Vagina (tissue), 2 donors: ENCODE data around the gene HPSE. TPM values are rescaled to one million over a fixed set of nuclear protein-coding genes. Genes with fewer than 3 reads are reported as not detected.

ENCODE experiments used
- DNase-seq, 2 donors: peaks; one replicate each; pipeline ENCODE4 v3.0.0-alpha.2; 2017; ENCODE audit errors: extremely low spot score in 2 of 2
- H3K27ac ChIP-seq: fragments of 200-600 bp; sonication (generic); one replicate; pipeline ENCODE4 v1.5.1; 2019
- H3K27me3 ChIP-seq: fragments of 200-600 bp; sonication (generic); one replicate; pipeline ENCODE4 v1.5.1; 2019
- H3K36me3 ChIP-seq, 2 donors: fragments of 200-600 bp; sonication (generic); one replicate each; pipeline ENCODE4 v1.5.1; 2017 to 2019
- H3K4me1 ChIP-seq: fragments of 200-600 bp; sonication (generic); one replicate; pipeline ENCODE4 v1.5.1; 2019
- H3K4me3 ChIP-seq, 2 donors: fragments of 200-600 bp; sonication (generic); 1 replicate in 1 of 2; 2 replicates in 1 of 2; pipeline ENCODE4 v1.5.1; 2016 to 2019
- H3K9me3 ChIP-seq: fragments of 200-600 bp; sonication (generic); one replicate; pipeline ENCODE4 v1.5.1; 2019
- CTCF ChIP-seq, 3 experiments: fragments of 450-650 bp in 2 of 3; fragments of 200-600 bp in 1 of 3; sonication (generic) in 1 of 3; IDR thresholded peaks; one replicate each; pipeline ENCODE4 v1.5.1; 2017 to 2019; ENCODE audit warnings: antibody characterized with exemption in 3 of 3, mild to moderate bottlenecking in 2 of 3, moderate library complexity in 2 of 3
- POLR2A ChIP-seq, 2 donors: fragments of 450-650 bp; IDR thresholded peaks; one replicate each; pipeline ENCODE4 v1.6.1; 2017; ENCODE audit warnings: antibody characterized with exemption in 2 of 2, mild to moderate bottlenecking in 2 of 2, moderate library complexity in 2 of 2
- POLR2AphosphoS5 ChIP-seq, 2 donors: sonication (generic); formaldehyde crosslinking; IDR thresholded peaks; one replicate each; pipeline ENCODE4 v1.9.0; 2017; ENCODE audit warnings: antibody characterized with exemption in 2 of 2, mild to moderate bottlenecking in 2 of 2, low read depth in 1 of 2; ENCODE audit not compliant: insufficient read depth in 1 of 2
- intact Hi-C: fragments of 100-400 bp; cut with DNase I; formaldehyde crosslinking; loops from one replicate; pipeline ENCODE4 v1.15.1; 2023
- total RNA-seq: library from RNA; depleted of rRNA; stranded (reverse); fragments of >200 nt; gene quantifications from one replicate; pipeline ENCODE4 v1.2.3, GENCODE V29; 2016

Gene HPSE
- total RNA-seq, 1 donor from 2014 or later: 1.7 TPM

- no peak overlapping the region for H3K4me3 ChIP-seq
- H3K9me3 ChIP-seq: no peaks in the 10 kb centered on the region
- TF ChIP-seq CTCF (IDR thresholded peaks at IDR 0.05) (no peak), POLR2AphosphoS5 (IDR thresholded peaks at IDR 0.05; ENCODE audit: insufficient read depth in 1 of 2, low read depth in 1 of 2) (no peak), POLR2A (IDR thresholded peaks at IDR 0.05) (no peak)
- no peaks in the 10 kb centered on the region for H3K27me3 ChIP-seq
- H3K4me1 ChIP-seq: peaks cover 35% of the 10 kb centered on the region
- H3K36me3 ChIP-seq: no peaks in the 10 kb centered on the region
- H3K27ac ChIP-seq: peak overlapping the region; percentile 67
- intact Hi-C loops: no loop called here
- DNase-seq: no peak
Measured at GRCh38 chr4:83258461-83258860, 76.2 kb downstream of the HPSE start.

- peaks cover 35% of the 10 kb centered on the region for H3K4me1 ChIP-seq
- no peak for DNase-seq
- no peaks in the 10 kb centered on the region for H3K36me3 ChIP-seq
- H3K4me3 ChIP-seq: no peak overlapping the region
- peak overlapping the region; percentile 67 for H3K27ac ChIP-seq
- TF ChIP-seq CTCF (IDR thresholded peaks at IDR 0.05) (no peak), POLR2AphosphoS5 (IDR thresholded peaks at IDR 0.05; ENCODE audit: insufficient read depth in 1 of 2, low read depth in 1 of 2) (no peak)
- no peaks in the 10 kb centered on the region for H3K9me3 ChIP-seq
- intact Hi-C loops: no loop called here
- H3K27me3 ChIP-seq: no peaks in the 10 kb centered on the region
Measured at GRCh38 chr4:83257811-83258210, 76.8 kb downstream of the HPSE start.

GRCh38 chr4:83255584-83255983, 79.1 kb downstream of the HPSE start:
- Histone ChIP-seq H3K4me1 (peaks cover 35% of the 10 kb centered on the region), H3K9me3 (no peaks in the 10 kb centered on the region), H3K4me3 (no peak overlapping the region), H3K27me3 (no peaks in the 10 kb centered on the region), H3K27ac (peak overlapping the region; percentile 0), H3K36me3 (no peaks in the 10 kb centered on the region)
- TF ChIP-seq CTCF (IDR thresholded peaks at IDR 0.05) (no peak), POLR2AphosphoS5 (IDR thresholded peaks at IDR 0.05; ENCODE audit: insufficient read depth in 1 of 2, low read depth in 1 of 2) (peak in 1 of 2 donors; percentile 19)
- intact Hi-C loops: no loop called here
- no peak for DNase-seq

- Histone ChIP-seq H3K4me1 (peaks cover 17% of the 10 kb centered on the region), H3K36me3 (no peaks in the 10 kb centered on the region), H3K27ac (no peak overlapping the region), H3K27me3 (no peaks in the 10 kb centered on the region), H3K9me3 (no peaks in the 10 kb centered on the region), H3K4me3 (no peak overlapping the region)
- intact Hi-C loops: no loop called here
- DNase-seq: no peak
- no peak for TF ChIP-seq POLR2AphosphoS5 (IDR thresholded peaks at IDR 0.05; ENCODE audit: insufficient read depth in 1 of 2, low read depth in 1 of 2)
- TF ChIP-seq POLR2A (IDR thresholded peaks at IDR 0.05): no peak
- peak in 1 of 3 experiments; percentile 33 for TF ChIP-seq CTCF (IDR thresholded peaks at IDR 0.05)
Measured at GRCh38 chr4:83252782-83253405, 81.8 kb downstream of the HPSE start.

- intact Hi-C loops: no loop called here
- H3K36me3 ChIP-seq: no peaks in the 10 kb centered on the region
- no peak for DNase-seq
- H3K4me3 ChIP-seq: no peak overlapping the region
- TF ChIP-seq POLR2A (IDR thresholded peaks at IDR 0.05): no peak
- no peak for TF ChIP-seq CTCF (IDR thresholded peaks at IDR 0.05)
- TF ChIP-seq POLR2AphosphoS5 (IDR thresholded peaks at IDR 0.05; ENCODE audit: insufficient read depth in 1 of 2, low read depth in 1 of 2): no peak
- H3K4me1 ChIP-seq: peaks cover 9% of the 10 kb centered on the region
- H3K27ac ChIP-seq: no peak overlapping the region
- no peaks in the 10 kb centered on the region for H3K9me3 ChIP-seq
- H3K27me3 ChIP-seq: no peaks in the 10 kb centered on the region
Measured at GRCh38 chr4:83251447-83251830, 83.2 kb downstream of the HPSE start.
